Activated T-helper 2 cell treated with anti-CD3 and anti-CD28 coated beads, Interferon-gamma antibody, Interleukin-2, Interleukin-4, amounts not matched to agents 10 μg/mL and 5 μg/mL and 100 μg/mL, durations not matched to agents 14 hours and 24 hours and 36 hours (primary cell): Measurements from ENCODE around the gene ZBTB24. TPM values are rescaled to one million over a fixed set of nuclear protein-coding genes. Genes with fewer than 3 reads are reported as not detected.

Source experiments
- DNase-seq: peaks from one replicate; pipeline ENCODE4 v3.0.0; 2021; ENCODE audit warnings: low spot score
- H3K27ac Mint-ChIP-seq: one replicate; pipeline ENCODE4 v1.8.0; 2021; ENCODE audit warnings: mixed read lengths
- H3K27me3 Mint-ChIP-seq: one replicate; pipeline ENCODE4 v1.8.0; 2021; ENCODE audit warnings: low read depth, mixed read lengths
- H3K36me3 Mint-ChIP-seq: one replicate; pipeline ENCODE4 v1.8.0; 2021; ENCODE audit warnings: low read depth, mixed read lengths
- H3K4me1 Mint-ChIP-seq: one replicate; pipeline ENCODE4 v1.8.0; 2021; ENCODE audit warnings: low read depth, mixed read lengths
- H3K4me3 Mint-ChIP-seq: one replicate; pipeline ENCODE4 v1.8.0; 2021; ENCODE audit warnings: low read depth, mild to moderate bottlenecking, moderate library complexity, mixed read lengths
- H3K9me3 Mint-ChIP-seq: one replicate; pipeline ENCODE4 v1.8.0; 2021; ENCODE audit warnings: mixed read lengths
- intact Hi-C: fragments of 100-400 bp; cut with micrococcal nuclease; formaldehyde crosslinking; loops from one replicate; pipeline ENCODE4 v1.15.1; 2023
- total RNA-seq: library from RNA; stranded (reverse); gene quantifications from 2 replicates; pipeline ENCODE4 v1.2.3, GENCODE V29; 2022

Gene ZBTB24
- total RNA-seq, 1 donor from 2014 or later = 18.8 TPM

DNA sequence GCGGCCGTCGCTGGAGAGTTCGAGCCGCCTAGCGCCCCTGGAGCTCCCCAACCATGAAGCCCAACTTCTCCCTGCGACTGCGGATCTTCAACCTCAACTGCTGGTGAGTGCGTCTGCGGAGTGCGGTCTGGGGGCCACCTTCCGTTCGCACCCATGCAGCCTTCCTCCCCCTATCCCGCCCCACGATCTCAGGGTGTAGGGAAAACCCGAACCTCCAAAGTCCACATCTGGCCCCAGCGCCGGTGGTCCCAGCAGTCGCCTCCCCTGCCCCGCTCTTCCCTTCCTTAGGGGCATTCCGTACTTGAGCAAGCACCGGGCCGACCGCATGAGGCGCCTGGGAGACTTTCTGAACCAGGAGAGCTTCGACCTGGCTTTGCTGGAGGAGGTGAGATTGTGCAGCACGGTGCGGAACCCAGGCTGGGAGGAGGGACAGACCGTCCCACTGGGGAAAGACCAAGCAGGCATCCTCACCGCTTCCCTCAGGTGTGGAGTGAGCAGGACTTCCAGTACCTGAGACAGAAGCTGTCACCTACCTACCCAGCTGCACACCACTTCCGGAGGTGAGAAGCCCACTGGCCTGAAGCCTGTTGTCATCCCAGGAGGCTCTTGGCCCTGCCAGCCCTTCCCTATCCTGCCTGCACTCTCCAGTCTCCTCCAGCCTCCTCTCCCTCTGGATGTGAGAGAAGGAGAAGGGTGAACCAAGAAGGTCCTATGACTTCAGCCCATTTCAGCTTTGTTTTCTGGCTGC, 41.8 kb downstream of the ZBTB24 start:
- peak overlapping the region; percentile 92 for H3K27ac Mint-ChIP-seq
- H3K4me1 Mint-ChIP-seq = peaks cover 17% of the 10 kb centered on the region
- intact Hi-C loops = loop anchor here (2.0 to 5.0 kb wide), 3 partner anchors 41 to 254 kb away; partner anchors contain the start of genes CD164 and ZBTB24
- H3K27me3 Mint-ChIP-seq = no peaks in the 10 kb centered on the region
- H3K4me3 Mint-ChIP-seq = peak overlapping the region; percentile 92
- peaks cover 42% of the 10 kb centered on the region for H3K36me3 Mint-ChIP-seq
- DNase-seq = peak; percentile 40
- no peaks in the 10 kb centered on the region for H3K9me3 Mint-ChIP-seq

GRCh38 chr6:109440331-109441068, 42.5 kb downstream of the ZBTB24 start, which contains the start of the genes PPIL6 and SMPD2:
TSS of gene PPIL6 (minus strand) at chr6:109440628. CDS start at chr6:109440590, 38 bp downstream.
TSS of gene SMPD2 (plus strand) at chr6:109440724. CDS start at chr6:109441122, 398 bp downstream.
- H3K27ac Mint-ChIP-seq = peak within 1 kb of the TSS; percentile 92
- H3K9me3 Mint-ChIP-seq = no peaks in the 10 kb centered on the region
- peaks cover 36% of the 10 kb centered on the region for H3K36me3 Mint-ChIP-seq

DNA sequence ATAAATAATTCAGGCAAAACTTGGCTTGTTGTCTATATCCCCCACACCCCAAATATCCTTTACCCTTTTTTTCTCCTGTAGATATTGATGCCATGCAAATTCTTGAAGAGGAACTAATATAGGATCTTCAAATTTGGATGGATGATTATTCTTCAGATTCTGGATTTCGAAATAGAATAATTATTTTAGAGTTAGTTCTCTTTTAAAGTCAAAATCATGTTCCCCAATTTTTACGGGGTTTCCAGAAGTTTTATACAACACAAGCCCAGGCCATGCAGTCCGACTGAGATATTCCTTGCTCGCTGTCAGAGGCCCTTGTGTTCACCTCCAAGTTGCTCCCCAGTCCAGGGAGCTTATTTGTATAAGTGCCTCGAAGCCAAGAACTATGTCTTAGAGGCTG, 47.0 kb downstream of the ZBTB24 start:
- intact Hi-C loops = no loop called here
- H3K4me3 Mint-ChIP-seq = no peak overlapping the region
- no peaks in the 10 kb centered on the region for H3K9me3 Mint-ChIP-seq
- H3K4me1 Mint-ChIP-seq = peaks cover 1% of the 10 kb centered on the region
- DNase-seq = no peak
- H3K27me3 Mint-ChIP-seq = peaks cover 15% of the 10 kb centered on the region
- no peak overlapping the region for H3K27ac Mint-ChIP-seq
- H3K36me3 Mint-ChIP-seq = peaks cover under 1% of the 10 kb centered on the region

More at GRCh38 chr6:109440331-109441068, 42.5 kb downstream of the ZBTB24 start, which contains the start of the genes PPIL6 and SMPD2:
- DNase-seq = peak; percentile 72
- Mint-ChIP-seq H3K4me1 (peaks cover 17% of the 10 kb centered on the region), H3K27me3 (no peaks in the 10 kb centered on the region), H3K4me3 (peak within 1 kb of the TSS; percentile 92)
- intact Hi-C loops = loop anchor here (1.0 to 5.0 kb wide), 4 partner anchors 15 to 253 kb away; partner anchors contain the start of genes CD164, MICAL1 and ZBTB24

DNA sequence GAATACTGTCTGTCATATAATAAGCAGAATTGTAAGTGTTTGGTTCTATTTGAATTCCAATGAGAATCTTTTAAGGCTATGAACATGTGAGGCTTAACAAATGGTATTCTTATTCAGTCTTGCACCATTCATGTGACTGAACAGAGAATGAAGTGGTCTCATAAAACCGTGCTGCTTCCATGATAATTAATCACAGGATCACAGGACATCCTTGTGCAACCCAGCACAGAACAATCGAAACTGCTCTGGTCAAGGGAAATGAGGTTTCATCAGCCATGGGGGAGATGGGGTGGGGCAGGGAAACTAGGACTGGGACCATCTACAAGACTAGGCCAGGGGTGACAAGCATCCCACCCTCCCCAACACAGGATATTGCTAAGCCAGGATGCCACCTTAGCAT, 48.6 kb downstream of the ZBTB24 start:
- intact Hi-C loops = no loop called here
- peaks cover 1% of the 10 kb centered on the region for H3K4me1 Mint-ChIP-seq
- H3K27ac Mint-ChIP-seq = no peak overlapping the region
- H3K36me3 Mint-ChIP-seq = no peaks in the 10 kb centered on the region
- H3K27me3 Mint-ChIP-seq = peaks cover 18% of the 10 kb centered on the region
- H3K4me3 Mint-ChIP-seq = no peak overlapping the region
- DNase-seq = no peak
- no peaks in the 10 kb centered on the region for H3K9me3 Mint-ChIP-seq

- Mint-ChIP-seq H3K4me3 (no peak overlapping the region), H3K36me3 (no peaks in the 10 kb centered on the region), H3K27ac (no peak overlapping the region), H3K4me1 (peaks cover 8% of the 10 kb centered on the region), H3K27me3 (peaks cover 22% of the 10 kb centered on the region), H3K9me3 (no peaks in the 10 kb centered on the region)
- no peak for DNase-seq
- intact Hi-C loops = no loop called here
Observed at GRCh38 chr6:109429496-109429895, 53.5 kb downstream of the ZBTB24 start.

GRCh38 chr6:109428889-109429477, 54.0 kb downstream of the ZBTB24 start:
- Mint-ChIP-seq H3K9me3 (no peaks in the 10 kb centered on the region), H3K36me3 (no peaks in the 10 kb centered on the region), H3K27ac (no peak overlapping the region), H3K27me3 (peaks cover 22% of the 10 kb centered on the region), H3K4me3 (no peak overlapping the region), H3K4me1 (peaks cover 8% of the 10 kb centered on the region)
- intact Hi-C loops = no loop called here
- DNase-seq = no peak

GRCh38 chr6:109424946-109425345, 58.1 kb downstream of the ZBTB24 start:
- H3K27me3 Mint-ChIP-seq = peaks cover 8% of the 10 kb centered on the region
- H3K9me3 Mint-ChIP-seq = no peaks in the 10 kb centered on the region
- no peak for DNase-seq
- no peak overlapping the region for H3K4me3 Mint-ChIP-seq
- no peak overlapping the region for H3K27ac Mint-ChIP-seq
- peaks cover 8% of the 10 kb centered on the region for H3K4me1 Mint-ChIP-seq
- intact Hi-C loops = no loop called here
- no peaks in the 10 kb centered on the region for H3K36me3 Mint-ChIP-seq

GRCh38 chr6:109421184-109421583, 61.8 kb downstream of the ZBTB24 start:
- H3K27ac Mint-ChIP-seq = no peak overlapping the region
- peaks cover 8% of the 10 kb centered on the region for H3K4me1 Mint-ChIP-seq
- peaks cover 7% of the 10 kb centered on the region for H3K27me3 Mint-ChIP-seq
- H3K4me3 Mint-ChIP-seq = no peak overlapping the region
- no peaks in the 10 kb centered on the region for H3K36me3 Mint-ChIP-seq
- no peaks in the 10 kb centered on the region for H3K9me3 Mint-ChIP-seq
- intact Hi-C loops = no loop called here
- DNase-seq = no peak

- no peak overlapping the region for H3K4me3 Mint-ChIP-seq
- H3K27ac Mint-ChIP-seq = no peak overlapping the region
- no peaks in the 10 kb centered on the region for H3K36me3 Mint-ChIP-seq
- intact Hi-C loops = no loop called here
- H3K27me3 Mint-ChIP-seq = peaks cover 7% of the 10 kb centered on the region
- H3K4me1 Mint-ChIP-seq = peaks cover 4% of the 10 kb centered on the region
- no peak for DNase-seq
- no peaks in the 10 kb centered on the region for H3K9me3 Mint-ChIP-seq
Observed at GRCh38 chr6:109420751-109421150, 62.3 kb downstream of the ZBTB24 start.

- Mint-ChIP-seq H3K9me3 (no peaks in the 10 kb centered on the region), H3K4me1 (no peaks in the 10 kb centered on the region), H3K27ac (no peak overlapping the region), H3K36me3 (no peaks in the 10 kb centered on the region), H3K4me3 (no peak overlapping the region), H3K27me3 (peaks cover 13% of the 10 kb centered on the region)
- no peak for DNase-seq
- intact Hi-C loops = no loop called here
Observed at GRCh38 chr6:109417646-109418045, 65.4 kb downstream of the ZBTB24 start.
